Activated CD8-positive, alpha-beta T cell treated with anti-CD3 and anti-CD28 coated beads, Interleukin-2, amount 10 ng/mL, durations not matched to agents 7 days and 5 days (primary cell): ENCODE data around the gene MPP3. TPM values are rescaled to one million over a fixed set of nuclear protein-coding genes. Genes with fewer than 3 reads are reported as not detected.
"Not testable (repeated sequence)": the region's sequence is repeated elsewhere in the genome, so short reads cannot be mapped to it uniquely, and the experiment has no call there.

Experiments used
- ATAC-seq: fragments of 150-1000 bp; cut with Tn5 transposase; one replicate; pipeline ENCODE4 v1.10.0; 2021; ENCODE audit warnings: moderate library complexity
- CTCF ChIA-PET: fragments of 350-600 bp; sonication (Branson Sonifier 250); formaldehyde crosslinking; loops from one replicate; lab custom pipeline; 2021; ENCODE audit warnings: antibody characterized with exemption; lab: Charles Lee
- POLR2A ChIA-PET: fragments of 350-600 bp; sonication (Branson Sonifier 250); formaldehyde crosslinking; loops from one replicate; lab custom pipeline; 2021; ENCODE audit warnings: antibody characterized with exemption; lab: Charles Lee
- DNase-seq: peaks from one replicate; pipeline ENCODE4 v3.0.0-alpha.2; 2020
- H3K27ac Mint-ChIP-seq: one replicate; pipeline ENCODE4 v1.8.0; 2021; ENCODE audit warnings: mild to moderate bottlenecking, mixed read lengths
- H3K27me3 Mint-ChIP-seq: one replicate; pipeline ENCODE4 v1.8.0; 2021; ENCODE audit warnings: low read depth, mixed read lengths
- H3K36me3 Mint-ChIP-seq: one replicate; pipeline ENCODE4 v1.8.0; 2021; ENCODE audit warnings: low read depth, mixed read lengths
- H3K4me1 Mint-ChIP-seq: one replicate; pipeline ENCODE4 v1.8.0; 2021; ENCODE audit warnings: low read depth, mixed read lengths
- H3K4me3 Mint-ChIP-seq: one replicate; pipeline ENCODE4 v1.8.0; 2021; ENCODE audit warnings: mild to moderate bottlenecking, mixed read lengths
- H3K9me3 Mint-ChIP-seq: one replicate; pipeline ENCODE4 v1.8.0; 2022; ENCODE audit warnings: mixed read lengths; ENCODE audit not compliant: insufficient read depth
- total RNA-seq, 2 experiments: library from RNA; stranded (reverse); gene quantifications; one replicate each; pipeline ENCODE4 v1.2.3, GENCODE V29; 2021

The MPP3 gene
- total RNA-seq, 2 experiments from 2014 or later: not detected

DNA sequence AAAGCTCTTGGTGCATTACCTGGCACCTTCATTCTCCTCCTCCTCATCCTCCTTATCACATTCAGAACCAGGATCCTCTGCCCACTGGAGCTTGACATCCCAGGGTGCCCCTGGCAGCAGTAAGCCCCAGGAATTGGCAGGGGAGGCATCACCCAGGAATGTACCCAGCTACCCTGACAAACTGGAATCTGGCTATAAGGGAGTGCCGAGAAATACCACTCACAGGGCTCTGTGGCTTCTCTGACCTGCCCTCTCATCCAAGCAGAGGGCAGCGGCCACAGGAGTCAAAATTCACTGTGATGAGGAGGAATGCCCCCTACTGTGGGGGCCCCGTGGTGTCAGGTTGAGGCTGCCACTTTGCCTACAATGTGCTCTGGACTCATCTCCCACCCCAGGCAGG lies 19.6 kb downstream of the MPP3 start:
- ChIA-PET POLR2A (no interaction called here), CTCF (no interaction called here)
- ATAC-seq (no peak), DNase-seq (no peak)
- Mint-ChIP-seq H3K4me3 (no peak overlapping the region), H3K27me3 (no peaks in the 10 kb centered on the region), H3K36me3 (no peaks in the 10 kb centered on the region), H3K27ac (no peak overlapping the region), H3K9me3 (no peaks in the 10 kb centered on the region), H3K4me1 (no peaks in the 10 kb centered on the region)

- H3K4me3 Mint-ChIP-seq: no peak overlapping the region
- CTCF ChIA-PET: no interaction called here
- no peak overlapping the region for H3K27ac Mint-ChIP-seq
- no peak for DNase-seq
- no peaks in the 10 kb centered on the region for H3K9me3 Mint-ChIP-seq
- no peaks in the 10 kb centered on the region for H3K4me1 Mint-ChIP-seq
- no peak for ATAC-seq
- no peaks in the 10 kb centered on the region for H3K36me3 Mint-ChIP-seq
- POLR2A ChIA-PET: no interaction called here
- peaks cover 3% of the 10 kb centered on the region for H3K27me3 Mint-ChIP-seq
These were observed 20.3 kb downstream of the MPP3 start for GRCh38 chr17:43812396-43813265.

DNA sequence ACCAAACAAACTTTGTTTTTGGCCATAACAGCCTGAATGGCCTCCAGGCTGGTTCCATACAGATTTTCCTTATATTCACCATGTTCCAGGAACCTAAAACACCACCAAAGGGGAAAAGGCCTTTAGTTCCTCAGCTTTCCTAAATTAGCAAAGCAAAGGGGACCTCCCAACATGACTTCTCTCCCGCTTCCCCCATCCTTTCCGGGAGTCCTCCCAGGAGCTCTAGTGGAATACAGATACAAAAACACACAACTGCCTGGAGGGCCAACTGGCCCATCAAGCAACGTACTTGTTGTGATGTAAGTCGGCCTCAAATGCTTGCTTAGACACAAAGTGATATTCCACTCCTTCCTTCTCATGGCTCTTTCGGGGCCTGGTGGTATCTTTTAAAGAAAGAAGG lies 22.1 kb downstream of the MPP3 start:
- CTCF ChIA-PET: interaction anchor here (1.1 kb wide), 1 partner anchor 35 kb away, joined by 5 read pairs; no protein-coding TSS in a partner anchor
- POLR2A ChIA-PET: no interaction called here
- Mint-ChIP-seq H3K27ac (no peak overlapping the region), H3K4me3 (no peak overlapping the region), H3K27me3 (peaks cover 3% of the 10 kb centered on the region), H3K9me3 (no peaks in the 10 kb centered on the region), H3K36me3 (no peaks in the 10 kb centered on the region), H3K4me1 (no peaks in the 10 kb centered on the region)
- DNase-seq (no peak), ATAC-seq (no peak)

DNA sequence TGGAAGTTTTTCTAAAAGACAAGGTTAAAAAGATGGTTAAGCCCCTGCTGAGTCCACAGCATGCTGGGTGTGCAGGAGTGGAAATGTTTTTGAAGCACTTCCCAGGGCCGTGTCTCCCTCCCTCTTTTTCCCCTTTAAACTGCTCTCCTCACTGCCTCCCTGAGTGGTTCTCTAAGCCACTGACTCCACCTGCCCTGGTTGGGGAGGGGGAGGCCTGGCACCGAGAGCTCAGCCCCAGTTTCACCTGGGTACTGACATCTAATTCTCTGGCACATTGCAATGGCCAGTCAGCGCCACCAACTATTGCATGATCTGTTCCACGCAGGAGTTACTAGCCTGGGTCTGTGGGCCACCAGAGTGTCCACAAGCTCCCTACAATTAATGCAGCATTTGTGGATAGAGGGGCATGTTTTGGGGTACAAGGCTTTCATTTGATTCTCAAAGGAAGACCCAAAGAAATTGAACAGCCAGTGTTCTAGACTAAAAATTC lies 22.7 kb downstream of the MPP3 start:
- H3K4me1 Mint-ChIP-seq: no peaks in the 10 kb centered on the region
- ChIA-PET CTCF (interaction anchor here (1.1 kb wide), 1 partner anchor 36 kb away, joined by 5 read pairs; no protein-coding TSS in a partner anchor), POLR2A (no interaction called here)
- H3K27me3 Mint-ChIP-seq: peaks cover 7% of the 10 kb centered on the region
- no peak overlapping the region for H3K4me3 Mint-ChIP-seq
- H3K27ac Mint-ChIP-seq: no peak overlapping the region
- ATAC-seq (no peak), DNase-seq (no peak)
- H3K9me3 Mint-ChIP-seq: no peaks in the 10 kb centered on the region
- H3K36me3 Mint-ChIP-seq: no peaks in the 10 kb centered on the region

DNA sequence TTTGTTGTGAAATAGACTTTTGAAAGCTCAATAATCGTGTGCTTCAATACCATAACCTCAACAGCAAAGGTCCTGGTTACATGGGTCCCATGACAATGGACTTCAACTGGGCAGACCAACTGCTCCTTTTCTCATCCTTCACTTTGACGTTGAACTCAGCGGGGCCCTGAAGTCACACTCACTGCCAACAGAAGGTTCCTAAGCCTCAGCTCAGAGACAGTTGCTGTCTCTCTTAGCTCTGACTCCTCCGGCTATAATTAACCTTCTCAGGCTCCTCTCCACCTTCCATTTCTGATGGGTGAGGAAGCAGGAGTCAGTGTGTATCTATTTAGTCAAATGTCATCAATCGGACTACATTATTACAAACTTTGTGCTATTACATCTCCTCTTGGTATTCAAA lies 23.8 kb downstream of the MPP3 start:
- ChIA-PET CTCF (interaction anchor here (0.7 kb wide), 1 partner anchor 43 kb away, joined by 3 read pairs; no protein-coding TSS in a partner anchor), POLR2A (interaction anchor here (0.6 kb wide), 1 partner anchor 9 kb away, joined by 3 read pairs; no protein-coding TSS in a partner anchor)
- Mint-ChIP-seq H3K9me3 (no peaks in the 10 kb centered on the region), H3K27ac (no peak overlapping the region), H3K36me3 (no peaks in the 10 kb centered on the region), H3K4me1 (no peaks in the 10 kb centered on the region), H3K4me3 (no peak overlapping the region), H3K27me3 (peaks cover 12% of the 10 kb centered on the region)
- DNase-seq: no peak
- no peak for ATAC-seq

- H3K36me3 Mint-ChIP-seq: no peaks in the 10 kb centered on the region
- no peaks in the 10 kb centered on the region for H3K4me1 Mint-ChIP-seq
- DNase-seq: no peak
- no peak overlapping the region for H3K27ac Mint-ChIP-seq
- ChIA-PET CTCF (no interaction called here), POLR2A (no interaction called here)
- peaks cover 15% of the 10 kb centered on the region for H3K27me3 Mint-ChIP-seq
- H3K9me3 Mint-ChIP-seq: no peaks in the 10 kb centered on the region
- ATAC-seq: no peak
- no peak overlapping the region for H3K4me3 Mint-ChIP-seq
These were observed 24.9 kb downstream of the MPP3 start for GRCh38 chr17:43808076-43808475.

- ChIA-PET POLR2A (no interaction called here), CTCF (interaction anchor here (1.0 kb wide), 1 partner anchor 39 kb away, joined by 3 read pairs; no protein-coding TSS in a partner anchor)
- Mint-ChIP-seq H3K9me3 (no peaks in the 10 kb centered on the region), H3K4me1 (no peaks in the 10 kb centered on the region), H3K27ac (no peak overlapping the region), H3K27me3 (peaks cover 27% of the 10 kb centered on the region), H3K36me3 (no peaks in the 10 kb centered on the region), H3K4me3 (no peak overlapping the region)
- no peak for ATAC-seq
- no peak for DNase-seq
These were observed 27.8 kb downstream of the MPP3 start for GRCh38 chr17:43805117-43805516.

DNA sequence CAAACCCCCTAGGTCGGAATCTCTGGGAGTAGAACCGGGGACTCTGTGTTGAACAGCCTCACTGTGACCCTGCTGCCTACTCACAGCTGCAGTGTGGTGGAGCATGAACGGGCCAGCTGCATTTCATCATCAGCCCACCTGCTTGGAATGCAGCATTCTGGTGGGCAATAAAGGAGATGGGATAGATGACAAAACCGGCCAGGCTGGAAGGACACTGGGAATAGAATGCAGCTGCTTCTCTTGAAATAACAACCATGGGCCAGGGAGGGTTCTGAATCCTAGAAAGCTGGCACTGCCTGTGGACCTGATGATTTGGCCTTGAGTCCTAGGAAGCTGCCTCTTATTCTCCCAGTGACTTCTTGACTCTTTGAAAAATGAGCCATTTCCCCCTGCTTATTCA lies 29.2 kb downstream of the MPP3 start:
- POLR2A ChIA-PET: no interaction called here
- Mint-ChIP-seq H3K27ac (no peak overlapping the region), H3K4me3 (no peak overlapping the region), H3K36me3 (no peaks in the 10 kb centered on the region), H3K9me3 (no peaks in the 10 kb centered on the region), H3K27me3 (peaks cover 30% of the 10 kb centered on the region), H3K4me1 (no peaks in the 10 kb centered on the region)
- CTCF ChIA-PET: interaction anchor here (0.8 kb wide), 1 partner anchor 130 kb away, joined by 3 read pairs; no protein-coding TSS in a partner anchor
- ATAC-seq (no peak), DNase-seq (no peak)

GRCh38 chr17:43801844-43802243 lies 31.1 kb downstream of the MPP3 start:
- ChIA-PET CTCF (no interaction called here), POLR2A (no interaction called here)
- H3K27ac Mint-ChIP-seq: no peak overlapping the region
- no peaks in the 10 kb centered on the region for H3K9me3 Mint-ChIP-seq
- ATAC-seq (no peak), DNase-seq (no peak)
- no peaks in the 10 kb centered on the region for H3K36me3 Mint-ChIP-seq
- H3K27me3 Mint-ChIP-seq: peaks cover 30% of the 10 kb centered on the region
- no peaks in the 10 kb centered on the region for H3K4me1 Mint-ChIP-seq
- no peak overlapping the region for H3K4me3 Mint-ChIP-seq

- no peaks in the 10 kb centered on the region for H3K36me3 Mint-ChIP-seq
- POLR2A ChIA-PET: no interaction called here
- H3K9me3 Mint-ChIP-seq: no peaks in the 10 kb centered on the region
- H3K4me3 Mint-ChIP-seq: no peak overlapping the region
- no peaks in the 10 kb centered on the region for H3K4me1 Mint-ChIP-seq
- no peak overlapping the region for H3K27ac Mint-ChIP-seq
- H3K27me3 Mint-ChIP-seq: peaks cover 35% of the 10 kb centered on the region
- CTCF ChIA-PET: no interaction called here
- DNase-seq: no peak
- no peak for ATAC-seq
These were observed 32.2 kb downstream of the MPP3 start for GRCh38 chr17:43800736-43801135.

DNA sequence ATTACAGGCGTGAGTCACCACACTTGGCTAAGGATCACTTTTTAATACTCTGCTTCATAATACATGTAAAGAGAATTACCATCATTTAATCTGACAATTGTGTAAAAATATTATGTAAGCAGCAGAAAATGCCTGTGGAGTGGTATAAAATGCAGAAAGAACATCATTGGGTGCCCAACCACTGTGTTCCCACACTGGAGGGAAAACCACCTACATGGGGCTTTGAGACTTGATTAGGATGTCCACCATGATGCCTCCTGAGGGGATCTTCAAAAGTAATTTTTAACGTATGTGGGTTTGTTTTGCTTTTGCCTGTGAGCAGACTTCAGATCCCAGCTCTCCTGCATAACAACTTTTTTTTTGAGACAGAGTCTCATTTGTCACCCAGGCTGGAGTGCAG lies 33.9 kb downstream of the MPP3 start:
- no peak for DNase-seq
- Mint-ChIP-seq H3K27me3 (peaks cover 37% of the 10 kb centered on the region), H3K4me3 (no peak overlapping the region), H3K9me3 (no peaks in the 10 kb centered on the region), H3K36me3 (no peaks in the 10 kb centered on the region), H3K27ac (no peak overlapping the region), H3K4me1 (no peaks in the 10 kb centered on the region)
- ATAC-seq: no peak
- ChIA-PET POLR2A (no interaction called here), CTCF (interaction anchor here (0.9 to 1.2 kb wide), 2 partner anchors 18 to 33 kb away, joined by 3 to 6 read pairs; no protein-coding TSS in a partner anchor)

GRCh38 chr17:43798024-43798423 lies 34.9 kb downstream of the MPP3 start:
- ATAC-seq, H3K36me3 Mint-ChIP-seq, H3K27ac Mint-ChIP-seq, H3K9me3 Mint-ChIP-seq, H3K4me1 Mint-ChIP-seq, CTCF ChIA-PET, H3K4me3 Mint-ChIP-seq, POLR2A ChIA-PET, DNase-seq: not testable (repeated sequence)
- H3K27me3 Mint-ChIP-seq: peaks cover 41% of the 10 kb centered on the region
